Measurements from ENCODE around the gene ARHGEF12. TPM values are rescaled to one million over a fixed set of nuclear protein-coding genes. Genes with fewer than 3 reads are reported as not detected.
A peak's percentile ranks its signal among the peaks of the same experiment; 100 is the strongest.

Gene ARHGEF12
- total RNA-seq, 6 experiments from 2014 or later = 72.9 to 95.1 (median 85.0) TPM

- Mint-ChIP-seq H3K27ac (no peak overlapping the region), H3K9me3 (no peaks in the 10 kb centered on the region), H3K4me3 (no peak overlapping the region), H3K36me3 (ENCODE audit: low read depth) (no peaks in the 10 kb centered on the region), H3K27me3 (ENCODE audit: insufficient read depth) (peaks cover 29% of the 10 kb centered on the region), H3K4me1 (ENCODE audit: low read depth) (peaks cover 29% of the 10 kb centered on the region)
- TF ChIP-seq CTCF (IDR thresholded peaks at IDR 0.05) = no peak
- no peak for DNase-seq
Measured at GRCh38 chr11:120302001-120302805, 34.0 kb upstream of the ARHGEF12 start.

GRCh38 chr11:120303004-120303637 is 33.1 kb upstream of the ARHGEF12 start:
- H3K9me3 Mint-ChIP-seq = no peaks in the 10 kb centered on the region

DNA sequence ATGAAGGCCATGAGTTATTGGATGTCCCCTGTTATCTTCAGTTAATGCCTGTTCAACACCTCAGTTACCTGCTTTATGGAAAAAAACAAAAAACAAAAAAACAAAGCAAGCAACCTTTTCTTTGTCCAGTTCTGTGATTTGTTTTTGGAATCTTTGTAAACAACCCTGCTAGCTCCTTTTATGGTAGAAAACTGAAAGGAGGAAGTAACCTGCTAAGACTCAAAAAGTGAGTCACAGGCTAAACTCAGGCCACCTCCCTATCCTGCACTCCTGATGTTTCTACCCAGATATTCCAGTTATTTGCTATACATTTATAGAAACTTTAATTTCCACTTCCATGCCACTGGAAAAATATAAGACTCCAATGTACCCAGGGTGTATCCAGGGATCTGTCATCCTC is 31.7 kb upstream of the ARHGEF12 start:
- DNase-seq = no peak
- H3K4me3 Mint-ChIP-seq = no peak overlapping the region
- TF ChIP-seq CTCF (IDR thresholded peaks at IDR 0.05) = no peak

More at GRCh38 chr11:120303004-120303637, 33.1 kb upstream of the ARHGEF12 start:
- Mint-ChIP-seq H3K27ac (no peak overlapping the region), H3K27me3 (ENCODE audit: insufficient read depth) (peaks cover 26% of the 10 kb centered on the region), H3K36me3 (ENCODE audit: low read depth) (no peaks in the 10 kb centered on the region), H3K4me1 (ENCODE audit: low read depth) (peaks cover 29% of the 10 kb centered on the region), H3K4me3 (no peak overlapping the region)
- peak; percentile 67 for DNase-seq
- TF ChIP-seq CTCF (IDR thresholded peaks at IDR 0.05) = peak; percentile 99

DNA sequence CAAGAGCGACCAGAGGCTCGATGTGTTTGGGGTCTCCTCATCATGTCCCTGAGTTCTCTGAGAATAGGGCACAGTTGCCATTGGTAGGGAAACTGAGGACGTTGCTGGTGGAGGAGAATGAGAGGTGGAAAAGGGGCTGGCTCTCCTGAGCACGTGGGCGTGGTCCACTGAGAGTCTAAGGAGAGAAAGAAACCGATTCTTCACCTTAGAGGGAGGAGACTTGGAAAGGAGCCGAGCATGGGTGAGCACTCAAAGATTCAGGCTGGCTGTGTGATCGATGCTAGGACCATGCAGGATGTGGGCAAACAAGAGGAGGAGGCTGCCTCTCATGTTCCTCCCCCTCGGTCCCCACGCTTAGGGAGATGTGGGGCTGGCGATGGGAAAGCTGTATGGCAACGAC is 30.9 kb upstream of the ARHGEF12 start:
- H3K9me3 Mint-ChIP-seq = no peaks in the 10 kb centered on the region
- peaks cover 12% of the 10 kb centered on the region for H3K27me3 Mint-ChIP-seq (ENCODE audit: insufficient read depth)
- no peak overlapping the region for H3K4me3 Mint-ChIP-seq
- no peak for DNase-seq
- TF ChIP-seq CTCF (IDR thresholded peaks at IDR 0.05) = no peak
- H3K27ac Mint-ChIP-seq = no peak overlapping the region
- peaks cover 29% of the 10 kb centered on the region for H3K4me1 Mint-ChIP-seq (ENCODE audit: low read depth)
- H3K36me3 Mint-ChIP-seq (ENCODE audit: low read depth) = no peaks in the 10 kb centered on the region

More for the DNA sequence above, 31.7 kb upstream of the ARHGEF12 start:
- Mint-ChIP-seq H3K27me3 (ENCODE audit: insufficient read depth) (peaks cover 16% of the 10 kb centered on the region), H3K27ac (no peak overlapping the region), H3K4me1 (ENCODE audit: low read depth) (peaks cover 29% of the 10 kb centered on the region), H3K9me3 (no peaks in the 10 kb centered on the region), H3K36me3 (ENCODE audit: low read depth) (no peaks in the 10 kb centered on the region)

DNA sequence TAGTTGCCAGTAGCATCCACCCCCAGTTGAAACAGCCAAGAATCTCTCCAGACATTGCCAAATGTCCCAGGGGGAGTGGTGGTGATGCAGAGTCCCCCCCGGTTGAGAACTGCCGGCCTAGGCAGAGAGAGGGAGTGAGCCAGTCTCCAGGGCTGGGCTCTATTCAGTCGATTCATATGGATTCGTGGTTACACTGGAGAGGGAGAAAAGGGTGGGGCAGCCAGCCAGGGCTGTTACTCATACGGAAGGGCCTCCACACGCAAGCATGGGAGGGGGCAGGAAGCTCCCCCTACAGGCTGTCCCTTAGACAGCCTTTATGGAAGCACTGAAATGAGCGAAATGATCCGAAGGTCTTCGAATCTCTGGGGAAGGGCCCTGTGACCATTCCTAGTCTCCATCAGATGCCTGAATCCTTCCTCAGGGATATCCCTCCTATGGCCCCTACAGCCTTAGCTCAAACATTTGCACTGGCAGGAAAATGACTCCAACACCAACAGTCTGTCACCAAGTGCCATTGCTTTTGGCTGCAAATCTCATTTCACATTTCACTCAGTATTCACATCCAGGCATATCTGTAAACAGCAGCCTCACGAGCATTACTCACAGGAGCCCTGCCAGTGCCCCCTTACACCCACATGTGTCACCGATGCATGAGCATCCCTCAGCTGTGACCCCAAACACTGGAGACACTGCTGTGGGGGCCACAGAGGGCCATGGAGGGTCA is 29.5 kb upstream of the ARHGEF12 start:
- H3K36me3 Mint-ChIP-seq (ENCODE audit: low read depth) = no peaks in the 10 kb centered on the region
- TF ChIP-seq CTCF (IDR thresholded peaks at IDR 0.05) = peak; percentile 81
- H3K4me1 Mint-ChIP-seq (ENCODE audit: low read depth) = peaks cover 29% of the 10 kb centered on the region
- peak overlapping the region; percentile 74 for H3K27ac Mint-ChIP-seq
- H3K4me3 Mint-ChIP-seq = no peak overlapping the region
- peak; percentile 88 for DNase-seq
- H3K27me3 Mint-ChIP-seq (ENCODE audit: insufficient read depth) = peaks cover 8% of the 10 kb centered on the region
- no peaks in the 10 kb centered on the region for H3K9me3 Mint-ChIP-seq
